ENCODE results near the gene ATP1A4.
"Not testable (repeated sequence)": the region's sequence is repeated elsewhere in the genome, so short reads cannot be mapped to it uniquely, and the experiment has no call there.

Gene ATP1A4

GRCh38 chr1:160125746-160126145 lies 25.7 kb upstream of the ATP1A4 start:
- Histone ChIP-seq H3K9me3 (ENCODE audit: control insufficient read depth, insufficient read depth, low read length) (no peaks in the 10 kb centered on the region), H4K20me1 (ENCODE audit: control insufficient read depth, insufficient read depth, low read depth, low read length) (no peaks in the 10 kb centered on the region), H3K36me3 (ENCODE audit: control insufficient read depth, low read length) (no peaks in the 10 kb centered on the region), H3K27me3 (ENCODE audit: control insufficient read depth, low read length) (peaks cover 3% of the 10 kb centered on the region; the same call in 1 of the 2 replicates), H3K4me2 (ENCODE audit: low read length) (no peak overlapping the region), H3K27ac (ENCODE audit: low read depth, low read length) (no peak overlapping the region), H3K4me1 (ENCODE audit: control insufficient read depth, low read length) (no peaks in the 10 kb centered on the region), H3K9me2 (replicated peaks; ENCODE audit: control insufficient read depth, low read length) (no peaks in the 10 kb centered on the region), H3F3A (ENCODE audit: control insufficient read depth, insufficient read depth) (no peaks in the 10 kb centered on the region), H3K4me3 (ENCODE audit: low read length) (no peak overlapping the region), H3K79me2 (ENCODE audit: control insufficient read depth, low read length) (no peaks in the 10 kb centered on the region)
- no peak for TF ChIP-seq CTCF (IDR thresholded peaks at IDR 0.05; ENCODE audit: low read depth, low read length, poor library complexity, severe bottlenecking)
- no peak for TF ChIP-seq EZH2phosphoT487 (IDR thresholded peaks at IDR 0.05; ENCODE audit: borderline replicate concordance, low read length)

GRCh38 chr1:160126342-160126741 lies 25.1 kb upstream of the ATP1A4 start:
- H3K27ac ChIP-seq (ENCODE audit: low read depth, low read length); H3K4me3 ChIP-seq (ENCODE audit: low read length); H3K9me3 ChIP-seq (ENCODE audit: control insufficient read depth, insufficient read depth, low read length); H3K27me3 ChIP-seq (ENCODE audit: control insufficient read depth, low read length); H3K4me2 ChIP-seq (ENCODE audit: low read length); H3K36me3 ChIP-seq (ENCODE audit: control insufficient read depth, low read length); H4K20me1 ChIP-seq (ENCODE audit: control insufficient read depth, insufficient read depth, low read depth, low read length); H3K4me1 ChIP-seq (ENCODE audit: control insufficient read depth, low read length); H3F3A ChIP-seq (ENCODE audit: control insufficient read depth, insufficient read depth); H3K9me2 ChIP-seq (replicated peaks; ENCODE audit: control insufficient read depth, low read length); H3K79me2 ChIP-seq (ENCODE audit: control insufficient read depth, low read length): not testable (repeated sequence)

GRCh38 chr1:160127381-160127780 lies 24.0 kb upstream of the ATP1A4 start:
- Histone ChIP-seq H3K79me2 (ENCODE audit: control insufficient read depth, low read length) (no peaks in the 10 kb centered on the region), H3K9me3 (ENCODE audit: control insufficient read depth, insufficient read depth, low read length) (no peaks in the 10 kb centered on the region), H3K27me3 (ENCODE audit: control insufficient read depth, low read length) (peaks cover 10% of the 10 kb centered on the region), H3K4me2 (ENCODE audit: low read length) (no peak overlapping the region), H3F3A (ENCODE audit: control insufficient read depth, insufficient read depth) (no peaks in the 10 kb centered on the region), H3K36me3 (ENCODE audit: control insufficient read depth, low read length) (no peaks in the 10 kb centered on the region), H3K4me1 (ENCODE audit: control insufficient read depth, low read length) (no peaks in the 10 kb centered on the region), H3K4me3 (ENCODE audit: low read length) (no peak overlapping the region), H3K9me2 (replicated peaks; ENCODE audit: control insufficient read depth, low read length) (no peaks in the 10 kb centered on the region), H3K27ac (ENCODE audit: low read depth, low read length) (no peak overlapping the region), H4K20me1 (ENCODE audit: control insufficient read depth, insufficient read depth, low read depth, low read length) (no peaks in the 10 kb centered on the region)
- TF ChIP-seq CTCF (IDR thresholded peaks at IDR 0.05; ENCODE audit: low read depth, low read length, poor library complexity, severe bottlenecking) (no peak), EZH2phosphoT487 (IDR thresholded peaks at IDR 0.05; ENCODE audit: borderline replicate concordance, low read length) (no peak)

GRCh38 chr1:160127865-160128523 lies 23.4 kb upstream of the ATP1A4 start:
- Histone ChIP-seq H3F3A (ENCODE audit: control insufficient read depth, insufficient read depth) (no peaks in the 10 kb centered on the region), H3K27me3 (ENCODE audit: control insufficient read depth, low read length) (peaks cover 14% of the 10 kb centered on the region), H4K20me1 (ENCODE audit: control insufficient read depth, insufficient read depth, low read depth, low read length) (no peaks in the 10 kb centered on the region), H3K27ac (ENCODE audit: low read depth, low read length) (no peak overlapping the region), H3K9me2 (replicated peaks; ENCODE audit: control insufficient read depth, low read length) (no peaks in the 10 kb centered on the region), H3K4me2 (ENCODE audit: low read length) (no peak overlapping the region), H3K36me3 (ENCODE audit: control insufficient read depth, low read length) (no peaks in the 10 kb centered on the region), H3K4me3 (ENCODE audit: low read length) (no peak overlapping the region), H3K9me3 (ENCODE audit: control insufficient read depth, insufficient read depth, low read length) (no peaks in the 10 kb centered on the region), H3K4me1 (ENCODE audit: control insufficient read depth, low read length) (no peaks in the 10 kb centered on the region), H3K79me2 (ENCODE audit: control insufficient read depth, low read length) (no peaks in the 10 kb centered on the region)
- no peak for TF ChIP-seq CTCF (IDR thresholded peaks at IDR 0.05; ENCODE audit: low read depth, low read length, poor library complexity, severe bottlenecking)

All from DOHH2 (cell line).